Right kidney (tissue), 1 donor: ENCODE data around the gene PARD3B.

Experiments
- DNase-seq: peaks from one replicate; pipeline ENCODE4 v3.0.0-alpha.2; 2016

The PARD3B gene

DNA sequence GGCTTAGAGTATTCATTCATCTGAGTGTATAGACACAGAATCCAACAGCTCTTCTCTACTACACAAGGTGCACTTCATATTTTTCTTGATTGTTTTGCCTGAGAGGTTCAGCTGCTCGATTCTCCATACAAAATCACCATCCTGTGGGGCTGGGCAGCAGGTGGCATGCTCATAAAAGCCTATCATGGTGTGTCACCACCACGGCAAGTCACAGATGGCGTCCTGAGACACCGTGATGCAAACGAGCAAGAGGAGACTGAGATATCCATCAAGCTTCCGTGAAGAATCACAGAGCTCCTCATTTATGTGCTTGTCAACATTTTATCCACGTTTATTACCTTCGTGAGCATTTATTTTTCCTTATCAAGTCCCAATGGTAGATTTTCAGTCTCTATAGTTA, 1114.6 kb downstream of the PARD3B start:
- no peak for DNase-seq

DNA sequence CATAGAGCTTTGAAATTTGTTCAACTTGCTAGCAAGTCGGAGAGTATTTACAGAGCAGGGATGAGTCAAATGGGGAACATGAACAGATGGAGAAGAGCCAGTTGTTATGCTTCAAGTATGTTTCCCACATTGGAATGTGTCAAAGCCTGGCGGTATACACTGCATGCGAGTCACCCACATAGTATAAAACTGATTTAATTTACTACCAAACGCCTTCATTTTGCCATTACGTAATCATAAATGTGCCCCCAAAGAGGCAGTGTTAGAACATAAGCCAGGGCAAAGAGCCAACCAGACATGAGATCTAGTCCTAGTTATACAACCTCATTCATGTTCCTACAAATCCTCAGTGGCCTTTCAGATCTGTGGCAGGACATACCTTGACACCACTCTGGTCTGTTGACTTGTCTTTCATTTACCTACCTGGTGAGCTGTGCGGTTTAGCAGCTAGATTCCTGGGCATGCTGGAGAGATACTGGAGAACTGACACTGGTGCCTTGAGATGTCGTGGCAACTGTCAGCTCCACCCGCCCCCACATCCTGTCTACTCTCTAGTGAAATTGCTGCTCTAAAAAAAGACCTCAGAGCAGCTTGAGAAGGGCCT, 1115.3 kb downstream of the PARD3B start:
- no peak for DNase-seq

DNA sequence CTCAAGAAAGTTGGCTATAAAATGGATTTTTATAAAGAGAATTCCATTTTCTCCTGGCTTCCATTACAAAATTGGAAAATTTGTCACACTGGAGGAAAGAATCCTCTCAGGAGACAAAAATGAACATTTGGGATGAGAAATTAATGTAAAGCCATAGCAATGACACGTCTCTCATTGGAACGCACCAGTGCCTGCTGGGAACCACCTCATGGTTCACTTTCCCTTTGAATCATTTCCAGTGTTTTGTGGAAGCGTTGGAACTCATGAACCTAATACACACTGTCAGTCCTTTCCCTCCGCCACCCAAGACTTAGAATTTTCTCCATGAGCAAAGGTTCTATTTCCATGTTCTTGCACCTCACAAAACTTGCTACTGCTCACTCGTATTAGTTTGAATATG, 1116.0 kb downstream of the PARD3B start:
- no peak for DNase-seq

DNA sequence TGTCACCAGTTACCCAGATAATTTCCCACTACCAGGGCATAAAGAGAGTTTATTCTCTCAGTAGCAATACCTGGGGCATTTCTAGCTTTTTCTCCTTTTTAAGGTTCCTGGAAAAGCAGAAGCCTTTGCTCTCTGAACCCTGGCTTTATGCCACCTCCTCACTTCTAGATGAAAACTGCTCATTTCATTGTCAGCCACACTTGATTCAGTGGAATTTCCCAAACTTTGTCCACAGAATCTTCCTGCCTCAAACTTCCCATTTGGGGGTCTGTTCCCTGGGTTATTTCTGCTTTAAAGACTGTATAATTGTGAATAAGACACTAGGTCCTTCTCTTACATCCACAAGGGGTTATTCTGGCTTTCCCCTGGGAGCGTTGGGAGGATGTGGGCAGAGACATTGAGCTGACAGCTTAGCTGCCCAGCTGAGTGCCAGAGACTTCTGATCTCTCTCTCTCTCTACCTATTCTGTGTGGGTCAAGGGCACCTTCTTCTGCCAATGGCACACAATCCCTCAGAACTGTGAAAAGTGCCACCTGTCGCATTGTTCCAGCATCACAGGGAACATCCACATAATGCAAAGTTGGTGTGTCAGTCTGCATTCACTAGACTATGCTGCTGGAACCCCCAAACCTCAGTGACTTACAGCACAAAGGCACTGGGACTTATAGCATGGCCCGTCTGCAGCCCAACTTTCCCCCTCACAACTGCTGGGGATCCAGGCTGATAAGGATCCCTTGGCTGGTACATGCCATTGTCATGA, 1117.1 kb downstream of the PARD3B start:
- DNase-seq, result no peak

DNA sequence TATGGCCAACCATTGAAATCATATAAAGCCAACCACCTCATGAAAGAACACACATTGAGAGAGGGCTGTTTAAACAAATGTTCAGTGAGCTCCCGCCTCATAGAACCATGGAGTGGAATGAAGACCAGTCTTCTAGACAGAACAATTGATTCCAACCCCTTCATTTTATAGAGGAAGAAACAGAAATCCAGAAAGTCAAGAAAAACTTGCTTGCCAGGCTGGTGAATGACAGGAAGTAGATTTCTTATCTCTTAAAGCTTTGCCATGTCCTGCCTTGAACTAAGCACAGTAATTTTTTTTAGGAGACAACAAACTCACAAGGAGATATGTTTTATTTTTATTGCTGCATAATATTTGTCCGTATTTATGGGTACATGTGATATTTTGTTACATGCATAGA, 1120.5 kb downstream of the PARD3B start:
- DNase-seq, result no peak
